ENCODE measurements around the gene CDK2AP2. TPM values are rescaled to one million over a fixed set of nuclear protein-coding genes. Genes with fewer than 3 reads are reported as not detected.

The CDK2AP2 gene
- total and polyA plus RNA-seq, 9 of the 15 experiments (the other 6 are each of a cell fraction or from before 2014, with no cell fraction given): 4.4 to 47.4 (median 21.7) TPM

DNA sequence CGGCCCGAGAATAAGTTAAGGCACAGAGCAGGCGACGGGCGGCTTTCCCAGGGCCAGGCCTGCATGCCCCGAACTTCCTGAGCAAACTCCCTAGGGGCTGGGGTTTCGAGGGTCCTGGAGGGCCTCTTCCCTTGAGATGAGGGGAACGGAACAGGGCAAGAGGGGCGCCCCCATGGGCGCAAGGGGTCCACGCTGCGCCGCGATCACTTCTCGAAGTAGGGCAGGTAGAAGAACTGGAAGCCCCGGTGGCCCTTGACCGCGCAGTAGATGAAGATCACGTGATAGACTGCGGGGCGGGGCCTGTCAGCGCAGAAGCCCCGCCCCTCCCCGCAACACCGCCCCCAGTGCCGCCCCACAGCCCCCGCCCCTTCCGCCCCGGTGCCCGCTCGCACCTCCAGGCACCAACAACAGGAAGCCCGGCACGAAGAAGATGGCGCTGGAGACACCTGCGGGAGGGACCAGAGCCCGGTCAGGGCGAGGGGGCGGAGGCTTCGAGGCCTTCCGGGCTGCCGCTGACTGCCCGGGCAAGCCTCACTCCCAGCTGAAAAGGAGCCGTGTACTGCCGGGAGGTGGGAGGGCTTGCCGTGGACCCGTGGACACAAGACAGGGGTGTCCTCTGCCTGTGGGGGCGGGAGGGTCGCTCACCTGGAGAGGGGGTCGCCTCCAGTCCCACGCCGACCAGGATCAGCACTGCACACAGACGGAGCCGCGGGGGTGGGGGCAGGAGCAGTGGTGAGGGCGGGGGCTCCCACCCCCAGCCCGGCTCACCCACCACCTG lies 43.4 kb downstream of the CDK2AP2 start (continued):
- TF ChIP-seq MITF (IDR thresholded peaks at IDR 0.05) (peak; percentile 44; the same call in 1 of the 2 replicates), CCNT2 (IDR thresholded peaks at IDR 0.05; ENCODE audit: borderline replicate concordance, extremely low read depth, insufficient read length, low read depth, low read length) (no peak), ZNF699 (CRISPR knock-in tag; IDR thresholded peaks at IDR 0.05; ENCODE audit: insufficient replicate concordance) (no peak), MCM7 (IDR thresholded peaks at IDR 0.05) (no peak), IRF1 (CRISPR knock-in tag; IDR thresholded peaks at IDR 0.05; ENCODE audit: borderline replicate concordance) (no peak), U2AF2 (optimal IDR thresholded peaks at IDR 0.05; ENCODE audit: low read depth, low read length) (no peak), SRF (CRISPR knock-in tag; IDR thresholded peaks at IDR 0.05) (no peak), RNF219 (CRISPR knock-in tag; IDR thresholded peaks at IDR 0.05) (no peak), L3MBTL2 (IDR thresholded peaks at IDR 0.05) (peak; percentile 91), DIDO1 (tag; IDR thresholded peaks at IDR 0.05; ENCODE audit: low read depth) (no peak), POLR2H (tag; IDR thresholded peaks at IDR 0.05; ENCODE audit: low read depth) (peak; percentile 46), SIN3B (IDR thresholded peaks at IDR 0.05; ENCODE audit: low read depth) (peak; percentile 28; the same call in 1 of the 2 replicates), ZNF644 (tag; IDR thresholded peaks at IDR 0.05; ENCODE audit: low read depth) (no peak), POLR2AphosphoS2 (IDR thresholded peaks at IDR 0.05; ENCODE audit: low read length) (no peak; the same call in 1 of the 2 replicates), ZNF511 (CRISPR knock-in tag; IDR thresholded peaks at IDR 0.05) (no peak; the same call in 1 of the 2 replicates)
- TF ChIP-seq, protein P1, sequence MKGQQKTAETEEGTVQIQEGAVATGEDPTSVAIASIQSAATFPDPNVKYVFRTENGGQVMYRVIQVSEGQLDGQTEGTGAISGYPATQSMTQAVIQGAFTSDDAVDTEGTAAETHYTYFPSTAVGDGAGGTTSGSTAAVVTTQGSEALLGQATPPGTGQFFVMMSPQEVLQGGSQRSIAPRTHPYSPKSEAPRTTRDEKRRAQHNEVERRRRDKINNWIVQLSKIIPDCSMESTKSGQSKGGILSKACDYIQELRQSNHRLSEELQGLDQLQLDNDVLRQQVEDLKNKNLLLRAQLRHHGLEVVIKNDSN (CRISPR knock-in tag; IDR thresholded peaks at IDR 0.05): peak; percentile 74
- TF ChIP-seq, protein P2, sequence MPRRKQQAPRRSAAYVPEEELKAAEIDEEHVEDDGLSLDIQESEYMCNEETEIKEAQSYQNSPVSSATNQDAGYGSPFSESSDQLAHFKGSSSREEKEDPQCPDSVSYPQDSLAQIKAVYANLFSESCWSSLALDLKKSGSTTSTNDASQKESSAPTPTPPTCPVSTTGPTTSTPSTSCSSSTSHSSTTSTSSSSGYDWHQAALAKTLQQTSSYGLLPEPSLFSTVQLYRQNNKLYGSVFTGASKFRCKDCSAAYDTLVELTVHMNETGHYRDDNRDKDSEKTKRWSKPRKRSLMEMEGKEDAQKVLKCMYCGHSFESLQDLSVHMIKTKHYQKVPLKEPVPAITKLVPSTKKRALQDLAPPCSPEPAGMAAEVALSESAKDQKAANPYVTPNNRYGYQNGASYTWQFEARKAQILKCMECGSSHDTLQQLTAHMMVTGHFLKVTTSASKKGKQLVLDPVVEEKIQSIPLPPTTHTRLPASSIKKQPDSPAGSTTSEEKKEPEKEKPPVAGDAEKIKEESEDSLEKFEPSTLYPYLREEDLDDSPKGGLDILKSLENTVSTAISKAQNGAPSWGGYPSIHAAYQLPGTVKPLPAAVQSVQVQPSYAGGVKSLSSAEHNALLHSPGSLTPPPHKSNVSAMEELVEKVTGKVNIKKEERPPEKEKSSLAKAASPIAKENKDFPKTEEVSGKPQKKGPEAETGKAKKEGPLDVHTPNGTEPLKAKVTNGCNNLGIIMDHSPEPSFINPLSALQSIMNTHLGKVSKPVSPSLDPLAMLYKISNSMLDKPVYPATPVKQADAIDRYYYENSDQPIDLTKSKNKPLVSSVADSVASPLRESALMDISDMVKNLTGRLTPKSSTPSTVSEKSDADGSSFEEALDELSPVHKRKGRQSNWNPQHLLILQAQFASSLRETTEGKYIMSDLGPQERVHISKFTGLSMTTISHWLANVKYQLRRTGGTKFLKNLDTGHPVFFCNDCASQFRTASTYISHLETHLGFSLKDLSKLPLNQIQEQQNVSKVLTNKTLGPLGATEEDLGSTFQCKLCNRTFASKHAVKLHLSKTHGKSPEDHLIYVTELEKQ (CRISPR knock-in tag; IDR thresholded peaks at IDR 0.05): no peak
